Activated T-helper 1 cell treated with anti-CD3 and anti-CD28 coated beads, Interleukin-12 subunit alpha, Interleukin-12 subunit beta, Interleukin-2, Interleukin-4 antibody, amounts not matched to agents 30 ng/mL and 10 ng/mL and 1 ng/mL, durations not matched to agents 14 hours and 24 hours and 36 hours (primary cell): ENCODE results near the gene NOP53. TPM values are rescaled to one million over a fixed set of nuclear protein-coding genes. Genes with fewer than 3 reads are reported as not detected.
"Not testable (repeated sequence)": the region's sequence is repeated elsewhere in the genome, so short reads cannot be mapped to it uniquely, and the experiment has no call there.

ENCODE experiments used
- DNase-seq: peaks from one replicate; pipeline ENCODE4 v3.0.0; 2021; ENCODE audit warnings: low spot score
- H3K27ac Mint-ChIP-seq: one replicate; pipeline ENCODE4 v1.8.0; 2021; ENCODE audit warnings: mild to moderate bottlenecking, mixed read lengths
- H3K27me3 Mint-ChIP-seq: one replicate; pipeline ENCODE4 v1.8.0; 2022; ENCODE audit warnings: mild to moderate bottlenecking, moderate library complexity, mixed read lengths; ENCODE audit not compliant: insufficient read depth
- H3K36me3 Mint-ChIP-seq: one replicate; pipeline ENCODE4 v1.8.0; 2021; ENCODE audit warnings: low read depth, mixed read lengths
- H3K4me1 Mint-ChIP-seq: one replicate; pipeline ENCODE4 v1.8.0; 2021; ENCODE audit warnings: low read depth, mixed read lengths
- H3K4me3 Mint-ChIP-seq: one replicate; pipeline ENCODE4 v1.8.0; 2021; ENCODE audit warnings: mild to moderate bottlenecking, moderate library complexity, mixed read lengths
- H3K9me3 Mint-ChIP-seq: one replicate; pipeline ENCODE4 v1.8.0; 2021; ENCODE audit warnings: mixed read lengths
- intact Hi-C: fragments of 100-400 bp; cut with micrococcal nuclease; formaldehyde crosslinking; loops from one replicate; pipeline ENCODE4 v1.15.1; 2024
- total RNA-seq: library from RNA; stranded (reverse); gene quantifications from 2 replicates; pipeline ENCODE4 v1.2.3, GENCODE V29; 2022

Gene NOP53
- total RNA-seq, 1 donor from 2014 or later: 206 TPM

- no peak for DNase-seq
- H3K4me3 Mint-ChIP-seq: no peak overlapping the region
- H3K27me3 Mint-ChIP-seq: peaks cover 1% of the 10 kb centered on the region
- H3K4me1 Mint-ChIP-seq: no peaks in the 10 kb centered on the region
- no peak overlapping the region for H3K27ac Mint-ChIP-seq
- intact Hi-C loops: no loop called here
- H3K9me3 Mint-ChIP-seq: peaks cover 10% of the 10 kb centered on the region
- H3K36me3 Mint-ChIP-seq: no peaks in the 10 kb centered on the region
Measured at GRCh38 chr19:47797996-47798903, 52.9 kb downstream of the NOP53 start.

- intact Hi-C loops: no loop called here
- Mint-ChIP-seq H3K4me1 (no peaks in the 10 kb centered on the region), H3K27ac (no peak overlapping the region), H3K36me3 (no peaks in the 10 kb centered on the region), H3K27me3 (peaks cover 1% of the 10 kb centered on the region), H3K9me3 (peaks cover 10% of the 10 kb centered on the region), H3K4me3 (no peak overlapping the region)
- no peak for DNase-seq
Measured at GRCh38 chr19:47798904-47799266, 53.5 kb downstream of the NOP53 start.

- no peak overlapping the region for H3K4me3 Mint-ChIP-seq
- peaks cover 10% of the 10 kb centered on the region for H3K9me3 Mint-ChIP-seq
- H3K4me1 Mint-ChIP-seq: no peaks in the 10 kb centered on the region
- intact Hi-C loops: no loop called here
- DNase-seq: no peak
- H3K36me3 Mint-ChIP-seq: no peaks in the 10 kb centered on the region
- peaks cover 1% of the 10 kb centered on the region for H3K27me3 Mint-ChIP-seq
- H3K27ac Mint-ChIP-seq: no peak overlapping the region
Measured at GRCh38 chr19:47801270-47801669, 55.9 kb downstream of the NOP53 start.

GRCh38 chr19:47802521-47803043, 57.2 kb downstream of the NOP53 start:
- Mint-ChIP-seq H3K4me1 (no peaks in the 10 kb centered on the region), H3K36me3 (no peaks in the 10 kb centered on the region), H3K27ac (no peak overlapping the region), H3K27me3 (peaks cover 1% of the 10 kb centered on the region), H3K4me3 (no peak overlapping the region), H3K9me3 (peaks cover 10% of the 10 kb centered on the region)
- intact Hi-C loops: no loop called here
- no peak for DNase-seq

- H3K9me3 Mint-ChIP-seq, H3K4me3 Mint-ChIP-seq, H3K27ac Mint-ChIP-seq, H3K36me3 Mint-ChIP-seq, H3K4me1 Mint-ChIP-seq, H3K27me3 Mint-ChIP-seq, DNase-seq, intact Hi-C loops: not testable (repeated sequence)
Measured at GRCh38 chr19:47803148-47803547, 57.8 kb downstream of the NOP53 start.

GRCh38 chr19:47803671-47804070, 58.3 kb downstream of the NOP53 start:
- H3K27ac Mint-ChIP-seq, intact Hi-C loops, H3K9me3 Mint-ChIP-seq, H3K36me3 Mint-ChIP-seq, H3K27me3 Mint-ChIP-seq, H3K4me1 Mint-ChIP-seq, H3K4me3 Mint-ChIP-seq, DNase-seq: not testable (repeated sequence)

GRCh38 chr19:47804451-47804850, 59.1 kb downstream of the NOP53 start, which contains the start of gene TPRX1:
Gene TPRX1 (minus strand): TSS chr19:47804551. CDS start chr19:47804539, 12 bp downstream.
- H3K9me3 Mint-ChIP-seq, H3K36me3 Mint-ChIP-seq, H3K27ac Mint-ChIP-seq, DNase-seq, H3K4me1 Mint-ChIP-seq, H3K27me3 Mint-ChIP-seq, intact Hi-C loops, H3K4me3 Mint-ChIP-seq: not testable (repeated sequence)

DNA sequence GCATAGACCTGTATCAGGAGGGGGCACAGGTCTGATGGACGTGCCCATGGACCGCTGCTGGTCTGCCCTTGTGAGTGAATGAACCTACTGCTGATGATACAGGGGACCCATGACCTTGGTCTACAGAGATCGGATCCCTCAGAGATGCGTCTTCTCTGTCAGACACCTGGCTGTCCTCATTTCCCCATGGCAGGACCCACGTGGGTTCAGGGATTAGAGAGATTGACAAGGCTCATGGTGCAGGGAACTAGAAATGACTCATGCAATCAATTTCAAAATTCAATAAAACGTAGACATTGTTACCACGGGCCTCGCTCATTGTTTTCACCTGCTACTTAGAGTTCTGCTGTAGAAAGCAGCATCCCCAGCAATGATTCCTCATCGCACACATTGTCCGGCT, 60.0 kb downstream of the NOP53 start:
- no peak for DNase-seq
- H3K9me3 Mint-ChIP-seq: peaks cover 10% of the 10 kb centered on the region
- H3K27ac Mint-ChIP-seq: no peak overlapping the region
- no peaks in the 10 kb centered on the region for H3K27me3 Mint-ChIP-seq
- no peaks in the 10 kb centered on the region for H3K36me3 Mint-ChIP-seq
- no peaks in the 10 kb centered on the region for H3K4me1 Mint-ChIP-seq
- intact Hi-C loops: no loop called here
- no peak overlapping the region for H3K4me3 Mint-ChIP-seq

GRCh38 chr19:47806435-47806834, 61.1 kb downstream of the NOP53 start:
- no peak for DNase-seq
- Mint-ChIP-seq H3K9me3 (peaks cover 3% of the 10 kb centered on the region), H3K27ac (no peak overlapping the region), H3K4me3 (no peak overlapping the region), H3K27me3 (no peaks in the 10 kb centered on the region), H3K4me1 (no peaks in the 10 kb centered on the region), H3K36me3 (no peaks in the 10 kb centered on the region)
- intact Hi-C loops: no loop called here

Other genes starting within 250 kb of the NOP53 start
- gene NAPA, start 230.5 kb upstream of the NOP53 start, total RNA-seq: 66.4 and 68.7 TPM in 2 replicates
- gene ZNF541, start 172.4 kb upstream of the NOP53 start, total RNA-seq: 0.05 and 0.39 TPM in 2 replicates
- 13.0 and 13.5 TPM in 2 replicates for gene BICRA, start 136.4 kb upstream of the NOP53 start, total RNA-seq
- gene EHD2, start 32.1 kb upstream of the NOP53 start, total RNA-seq: 0.29 and 0.54 TPM in 2 replicates
- gene SELENOW, start 33.2 kb downstream of the NOP53 start, total RNA-seq: 106 and 107 TPM in 2 replicates
- gene TPRX1, start 59.0 kb downstream of the NOP53 start, total RNA-seq: not detected in 2 replicates
- gene CRX, start 76.4 kb downstream of the NOP53 start, total RNA-seq: not detected in 2 replicates
- gene TPRX2, start 113.7 kb downstream of the NOP53 start, total RNA-seq: not detected in 2 replicates
- not detected in 2 replicates for gene SULT2A1, start 140.8 kb downstream of the NOP53 start, total RNA-seq
- not detected in 2 replicates for gene BSPH1, start 246.6 kb downstream of the NOP53 start, total RNA-seq
- gene ELSPBP1, start 249.1 kb downstream of the NOP53 start, total RNA-seq: not detected in 2 replicates